Kidney epithelial cell (primary cell): ENCODE results near the gene TRAPPC3L. TPM values are rescaled to one million over a fixed set of nuclear protein-coding genes. Genes with fewer than 3 reads are reported as not detected.

Experiments used
- DNase-seq: peaks from one replicate; pipeline ENCODE4 v3.0.0-alpha.2; 2010; ENCODE audit warnings: low read depth
- H3K27me3 ChIP-seq: 2 replicates; pipeline ENCODE4 v1.6.0; 2011; ENCODE audit warnings: low read length; ENCODE audit not compliant: control insufficient read depth, insufficient read depth
- H3K36me3 ChIP-seq: 2 replicates; pipeline ENCODE4 v1.5.1; 2011; ENCODE audit warnings: low read length; ENCODE audit not compliant: control insufficient read depth, insufficient read depth
- H3K4me3 ChIP-seq: 2 replicates; pipeline ENCODE4 v1.5.1; 2011; ENCODE audit warnings: low read depth, mild to moderate bottlenecking, control low read depth, low read length
- CTCF ChIP-seq: IDR thresholded peaks from 2 replicates; pipeline ENCODE4 v1.5.1; 2011; ENCODE audit warnings: mild to moderate bottlenecking, moderate library complexity, low read length, control low read depth, inconsistent platforms; ENCODE audit not compliant: insufficient read depth, poor library complexity, severe bottlenecking
- total RNA-seq: library from RNA; depleted of rRNA; stranded (reverse); fragments of >200 nt; gene quantifications from 2 replicates; pipeline ENCODE4 v1.2.3, GENCODE V29; 2015

TRAPPC3L gene
- total RNA-seq, 1 donor from 2014 or later = not detected

- H3K4me3 ChIP-seq = no peak overlapping the region
- no peak for DNase-seq
- H3K36me3 ChIP-seq = no peaks in the 10 kb centered on the region
- H3K27me3 ChIP-seq = no peaks in the 10 kb centered on the region
- no peak for TF ChIP-seq CTCF
These were observed 99.1 kb downstream of the TRAPPC3L start for GRCh38 chr6:116446399-116446798.

GRCh38 chr6:116445102-116445501, 100.4 kb downstream of the TRAPPC3L start:
- no peak for TF ChIP-seq CTCF
- Histone ChIP-seq H3K4me3 (no peak overlapping the region), H3K27me3 (no peaks in the 10 kb centered on the region), H3K36me3 (no peaks in the 10 kb centered on the region)
- DNase-seq = no peak

Other genes with a start within 250 kb of the TRAPPC3L start
- 46.3 and 48.8 TPM in 2 replicates for gene DSE, start 174.7 kb downstream of the TRAPPC3L start, total RNA-seq
- gene CALHM6, start 84.3 kb downstream of the TRAPPC3L start, total RNA-seq = 0.75 and 4.8 TPM in 2 replicates
- gene CALHM5, start 34.0 kb downstream of the TRAPPC3L start, total RNA-seq = 0.21 and 0.34 TPM in 2 replicates
- gene CALHM4, start 8.1 kb upstream of the TRAPPC3L start, total RNA-seq = not detected in 2 replicates
- 36.8 and 38.6 TPM in 2 replicates for gene RWDD1, start 25.8 kb upstream of the TRAPPC3L start, total RNA-seq
- gene RSPH4A, start 70.8 kb upstream of the TRAPPC3L start, total RNA-seq = 0.42 and 0.62 TPM in 2 replicates
- 13.7 and 14.4 TPM in 2 replicates for gene ZUP1, start 123.1 kb upstream of the TRAPPC3L start, total RNA-seq
- gene KPNA5, start 135.5 kb upstream of the TRAPPC3L start, total RNA-seq = 9.3 and 13.6 TPM in 2 replicates
- gene FAM162B, start 220.0 kb upstream of the TRAPPC3L start, total RNA-seq = 0.14 and 0.25 TPM in 2 replicates